NCI-H1105 treated with DMSO at 0.1 percent for 48 hours (cell line): ENCODE data around the gene FES.
A peak's percentile ranks its signal among the peaks of the same experiment; 100 is the strongest.

ENCODE experiments used
- DNase-seq: peaks from one replicate; lab custom pipeline; 2025; lab: John Stamatoyannopoulos, UW

FES gene

GRCh38 chr15:90930861-90931574, 46.7 kb downstream of the FES start:
- DNase-seq: no peak

GRCh38 chr15:90931575-90931827, 47.2 kb downstream of the FES start:
- DNase-seq: no peak

- peak; percentile 57 for DNase-seq
These were observed 47.7 kb downstream of the FES start, which contains the start of gene HDDC3 for GRCh38 chr15:90931828-90932659. Gene HDDC3 (minus strand): TSS chr15:90932549. CDS start chr15:90932540, 9 bp downstream.

- DNase-seq: no peak
These were observed 48.3 kb downstream of the FES start for GRCh38 chr15:90932660-90932991.

GRCh38 chr15:90933301-90933700, 49.0 kb downstream of the FES start:
- no peak for DNase-seq

DNA sequence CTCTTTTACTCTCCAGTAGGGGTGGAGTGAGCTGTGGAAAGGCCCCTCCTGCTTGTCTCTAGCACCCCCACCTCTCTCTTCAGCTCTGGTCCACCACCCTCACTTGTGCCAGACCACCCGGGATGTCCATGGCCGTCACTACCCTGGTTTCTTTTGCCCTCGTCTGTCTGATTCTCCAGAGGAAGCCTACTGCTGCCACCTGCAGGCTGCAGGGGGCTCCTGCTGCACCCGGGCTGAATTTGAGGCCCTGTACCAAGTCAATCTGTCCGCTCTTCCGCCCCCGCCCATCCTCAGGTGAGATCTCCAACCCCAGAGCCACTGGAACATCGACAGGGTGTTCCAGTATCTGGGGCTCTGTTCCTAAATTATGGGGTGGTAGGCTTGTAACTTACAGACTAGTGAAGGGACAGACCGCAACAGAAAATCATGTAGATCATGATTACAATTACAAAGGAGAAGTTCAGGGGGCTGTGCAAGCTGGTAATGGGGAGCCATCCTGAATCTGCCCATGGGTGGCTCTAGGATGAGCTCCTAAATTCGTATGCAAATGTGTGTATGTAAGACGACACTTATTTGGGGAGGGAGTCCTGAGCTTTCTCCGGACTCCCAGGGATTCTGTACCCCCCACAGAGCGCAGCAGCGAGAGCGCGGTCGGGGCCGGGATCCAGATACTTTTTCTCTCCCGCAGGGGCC, 50.1 kb downstream of the FES start:
- DNase-seq: peak; percentile 72

DNA sequence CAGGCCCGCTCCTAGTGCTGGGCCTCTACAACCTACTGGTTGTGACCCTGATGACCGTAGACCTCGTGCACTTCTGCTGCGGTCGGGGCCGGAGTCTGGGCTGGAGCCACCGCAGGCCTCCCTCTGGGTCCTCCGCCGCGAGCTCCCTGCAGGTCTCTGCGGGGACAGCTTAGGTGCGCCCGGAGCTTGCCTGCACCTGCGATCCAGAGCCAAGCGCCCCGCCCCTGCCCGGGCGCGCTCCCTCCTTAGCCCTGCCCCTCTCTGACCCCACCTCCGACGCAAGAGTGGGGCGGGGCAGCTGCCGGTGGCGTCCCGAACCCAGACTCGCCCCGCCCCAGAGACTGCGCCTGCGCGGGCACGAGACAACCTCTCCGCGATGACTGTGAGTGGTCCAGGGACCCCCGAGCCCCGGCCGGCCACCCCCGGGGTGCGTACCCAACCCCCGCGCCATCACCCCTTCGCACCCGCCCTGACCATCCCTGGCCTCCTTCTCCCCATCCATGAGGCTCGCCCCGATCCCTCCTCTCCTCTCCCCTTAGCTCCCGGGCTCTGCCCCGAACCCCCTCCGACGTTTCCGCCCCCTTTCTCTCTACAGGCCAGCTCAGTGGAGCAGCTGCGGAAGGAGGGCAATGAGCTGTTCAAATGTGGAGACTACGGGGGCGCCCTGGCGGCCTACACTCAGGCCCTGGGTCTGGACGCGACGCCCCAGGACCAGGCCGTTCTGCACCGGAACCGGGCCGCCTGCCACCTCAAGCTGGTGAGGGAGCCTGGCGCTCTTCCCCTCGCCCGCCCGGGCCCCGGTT, 50.8 kb downstream of the FES start, which contains the start of gene UNC45A:
UNC45A (plus strand) TSS at position 337 of the 803 bp plus-strand sequence; CDS start at position 377, 40 bp downstream.
- DNase-seq: peak; percentile 75

DNA sequence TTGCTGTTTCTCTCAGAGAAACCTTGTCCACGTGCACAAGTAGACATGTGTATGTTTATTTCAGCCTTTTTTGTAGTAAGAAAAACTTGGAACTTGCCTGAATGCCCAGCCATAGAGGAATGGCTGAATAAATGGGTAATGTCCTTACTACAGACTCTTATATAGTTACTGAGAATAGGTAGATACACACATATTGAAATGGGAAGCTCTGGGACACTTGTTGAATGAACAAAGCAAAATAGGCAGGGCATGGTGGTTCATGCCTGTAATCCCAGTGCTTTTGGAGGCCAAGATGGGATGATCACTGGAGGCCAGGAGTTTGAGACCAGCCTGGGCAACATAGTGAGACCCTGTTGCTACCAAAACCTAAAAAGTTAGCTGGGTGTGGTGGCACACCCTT, 52.5 kb downstream of the FES start:
- no peak for DNase-seq

- no peak for DNase-seq
These were observed 54.0 kb downstream of the FES start for GRCh38 chr15:90938261-90938660.

GRCh38 chr15:90939756-90940155, 55.5 kb downstream of the FES start:
- no peak for DNase-seq

DNA sequence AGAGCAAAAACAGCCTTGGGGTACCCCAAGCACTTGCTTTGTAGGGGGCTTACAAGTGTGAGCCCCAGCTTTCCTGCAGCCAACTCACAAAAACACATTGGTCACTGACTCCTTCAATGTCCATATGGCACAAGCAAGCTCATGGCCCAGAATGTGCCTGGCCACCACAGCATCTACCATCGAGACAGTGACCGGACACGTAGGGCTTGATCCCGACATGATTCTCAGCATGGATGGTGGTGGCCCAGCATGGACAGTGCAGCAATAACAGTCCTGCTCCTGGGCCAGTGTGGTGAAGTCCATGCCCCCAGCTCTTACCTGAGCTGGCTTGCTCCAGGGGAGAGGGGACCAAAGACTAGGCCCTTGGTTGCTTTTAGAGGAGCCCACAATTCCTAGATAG, 56.7 kb downstream of the FES start:
- DNase-seq: no peak

DNA sequence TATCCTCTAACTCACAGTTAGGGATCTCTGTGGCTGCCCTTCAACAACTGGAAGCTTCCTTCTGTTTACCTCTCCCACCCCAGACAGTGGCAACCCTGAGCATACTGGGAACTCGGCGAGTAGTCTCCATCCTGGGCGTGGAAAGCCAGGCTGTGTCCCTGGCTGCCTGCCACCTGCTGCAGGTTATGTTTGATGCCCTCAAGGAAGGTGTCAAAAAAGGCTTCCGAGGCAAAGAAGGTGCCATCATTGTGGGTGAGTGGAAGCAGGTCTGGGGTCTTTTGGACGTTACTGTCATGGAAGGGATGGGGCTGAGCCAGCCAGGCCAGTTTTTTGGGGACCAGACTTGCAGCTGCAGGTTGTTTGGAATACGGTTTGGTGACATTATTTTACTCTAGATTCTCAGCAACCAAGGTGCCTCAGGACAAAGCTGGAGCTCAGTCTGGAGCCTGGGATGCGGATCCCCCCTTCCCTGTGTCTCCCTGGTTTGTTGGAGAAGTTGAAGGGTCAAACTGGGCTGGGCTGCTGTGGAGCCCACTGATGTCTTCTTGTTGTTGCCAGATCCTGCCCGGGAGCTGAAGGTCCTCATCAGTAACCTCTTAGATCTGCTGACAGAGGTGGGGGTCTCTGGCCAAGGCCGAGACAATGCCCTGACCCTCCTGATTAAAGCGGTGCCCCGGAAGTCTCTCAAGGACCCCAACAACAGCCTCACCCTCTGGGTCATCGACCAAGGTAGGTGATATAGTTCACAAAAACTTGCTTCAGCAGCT, 58.2 kb downstream of the FES start:
- DNase-seq: no peak

DNA sequence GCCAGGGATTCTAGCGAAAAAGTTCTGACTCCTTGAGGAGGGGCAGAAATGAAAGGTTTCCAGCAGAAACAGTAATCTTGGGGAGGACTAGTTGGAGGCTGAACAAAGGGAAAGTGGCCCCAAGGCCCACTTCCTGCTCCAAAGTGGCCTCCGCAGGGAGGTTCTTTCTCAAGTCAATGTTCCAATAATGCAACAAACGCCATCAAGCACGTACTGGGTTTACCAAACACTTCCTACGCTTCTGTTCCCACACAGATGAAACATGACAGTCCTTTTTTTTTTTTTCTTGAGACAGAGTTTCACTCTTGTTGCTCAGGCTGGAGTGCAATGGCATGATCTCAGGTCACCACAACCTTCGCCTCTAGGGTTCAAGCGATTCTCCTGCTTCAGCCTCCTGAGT, 60.8 kb downstream of the FES start:
- DNase-seq: no peak
